ENCODE measurements around the gene GP5. TPM values are rescaled to one million over a fixed set of nuclear protein-coding genes. Genes with fewer than 3 reads are reported as not detected.

Gene GP5
- total RNA-seq, 1 experiment from 2014 or later = 0.15 TPM

DNA sequence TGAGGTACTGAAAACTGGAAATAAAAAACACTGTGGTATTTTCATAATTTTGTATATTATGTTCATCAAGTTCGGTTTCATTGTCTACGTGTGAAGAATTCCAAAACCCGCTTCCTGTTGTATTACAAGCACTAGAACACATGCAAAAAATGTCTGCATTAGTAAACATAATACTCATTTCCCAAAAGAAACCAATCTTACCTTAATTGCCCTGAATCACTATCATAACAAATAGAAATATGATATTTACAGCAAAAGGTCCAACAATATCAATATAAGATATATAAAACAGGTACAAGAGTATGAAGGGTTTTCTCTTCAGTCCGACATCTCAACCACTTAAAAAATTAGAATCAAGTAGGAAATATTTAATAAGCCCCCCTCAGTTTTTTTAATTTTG, 26.3 kb upstream of the GP5 start:
- TF ChIP-seq EZH2phosphoT487 (IDR thresholded peaks at IDR 0.05; ENCODE audit: borderline replicate concordance) (no peak), POLR2A (IDR thresholded peaks at IDR 0.05; ENCODE audit: borderline replicate concordance, extremely low read depth, insufficient read depth, insufficient read length) (no peak), EGR1 (IDR thresholded peaks at IDR 0.05; ENCODE audit: low read depth) (no peak), SP1 (IDR thresholded peaks at IDR 0.05; ENCODE audit: low read depth) (no peak), ELF1 (IDR thresholded peaks at IDR 0.05; ENCODE audit: borderline replicate concordance, low read depth) (no peak), CBX3 (IDR thresholded peaks at IDR 0.05; ENCODE audit: low read depth) (no peak), SRF (IDR thresholded peaks at IDR 0.05; ENCODE audit: low read depth) (no peak), ZFX (IDR thresholded peaks at IDR 0.05) (no peak), ZNF274 (IDR thresholded peaks at IDR 0.05; ENCODE audit: low read depth, low read length) (no peak), SIN3A (IDR thresholded peaks at IDR 0.05; ENCODE audit: low read depth) (no peak)
- TF ChIP-seq, protein P1, sequence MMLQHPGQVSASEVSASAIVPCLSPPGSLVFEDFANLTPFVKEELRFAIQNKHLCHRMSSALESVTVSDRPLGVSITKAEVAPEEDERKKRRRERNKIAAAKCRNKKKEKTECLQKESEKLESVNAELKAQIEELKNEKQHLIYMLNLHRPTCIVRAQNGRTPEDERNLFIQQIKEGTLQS (IDR thresholded peaks at IDR 0.05) = no peak
- TF ChIP-seq, protein P2, sequence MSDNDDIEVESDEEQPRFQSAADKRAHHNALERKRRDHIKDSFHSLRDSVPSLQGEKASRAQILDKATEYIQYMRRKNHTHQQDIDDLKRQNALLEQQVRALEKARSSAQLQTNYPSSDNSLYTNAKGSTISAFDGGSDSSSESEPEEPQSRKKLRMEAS (IDR thresholded peaks at IDR 0.05) = no peak
- CTCF ChIA-PET = no interaction called here
- POLR2A ChIA-PET = no interaction called here
- DNase-seq (ENCODE audit: low read depth, low spot score) = no peak
- Histone ChIP-seq H2AFZ (ENCODE audit: low read depth, low read length, poor library complexity, severe bottlenecking) (no peak overlapping the region), H3K79me2 (ENCODE audit: insufficient read depth, low read length) (peaks cover 4% of the 10 kb centered on the region; the same call in 1 of the 2 replicates), H3K9ac (ENCODE audit: low read length) (no peak overlapping the region), H4K20me1 (ENCODE audit: insufficient read depth) (0 out of 2 replicates have a peak, but pooled peaks cover 6% of the 10 kb centered on the region), H3K9me3 (ENCODE audit: control insufficient read depth in 1 of 2, insufficient read depth in 1 of 2, low read depth in 1 of 2, low read length in 2 of 2) (no peaks in the 10 kb centered on the region), H3K4me2 (ENCODE audit: low read length) (no peak overlapping the region), H3K27ac (ENCODE audit: low read depth, low read length) (no peak overlapping the region), H3K4me3 (replicated peaks in 1 of 2; ENCODE audit: low read depth in 1 of 2, low read length in 2 of 2) (no peak overlapping the region), H3K9me2 (ENCODE audit: insufficient read depth) (no peaks in the 10 kb centered on the region), H3K27me3 (ENCODE audit: insufficient read depth, low read length) (no peaks in the 10 kb centered on the region), H3K36me3 (ENCODE audit: control insufficient read depth in 1 of 2, insufficient read depth in 2 of 2, low read length in 2 of 2) (peaks cover 33 to 48% of the 10 kb centered on the region in 2 experiments), H3K4me1 (ENCODE audit: control insufficient read depth in 1 of 2, insufficient read depth in 2 of 2, low read length in 2 of 2) (no peaks in the 10 kb centered on the region)
- ATAC-seq = no peak
- no TSS peak for BruUV-seq (replicated peaks)
- RAD21 ChIA-PET (ENCODE audit: low non-redundant PET in 1 of 2, low total read pairs in 2 of 2, uncharacterized antibody in 2 of 2, unreplicated experiment in 2 of 2) = no interaction called here
- intact Hi-C loops (cut with micrococcal nuclease) = no loop called here

DNA sequence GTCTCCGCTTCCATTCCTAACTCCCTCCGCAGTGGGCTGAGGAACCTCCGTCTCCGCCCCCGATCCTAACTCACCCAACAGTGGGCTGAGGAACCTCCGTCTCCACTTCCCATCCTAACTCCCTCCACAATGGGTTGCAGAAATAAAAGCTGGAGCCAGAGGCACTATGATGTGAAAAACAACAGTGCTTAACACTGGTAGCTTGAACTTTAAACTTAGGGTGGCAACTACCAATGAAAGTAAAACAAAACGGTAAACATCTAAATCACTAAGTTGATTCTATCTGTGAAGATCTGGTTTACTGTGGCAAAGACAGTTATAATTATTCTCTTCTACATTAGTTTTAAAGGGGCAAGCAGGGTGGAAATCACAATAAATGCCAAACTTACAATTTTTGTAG, 25.9 kb upstream of the GP5 start:
- H3K4me1 ChIP-seq (ENCODE audit: control insufficient read depth in 1 of 2, insufficient read depth in 2 of 2, low read length in 2 of 2) = no peaks in the 10 kb centered on the region
- 0 out of 2 replicates have a peak, but pooled peaks cover 6% of the 10 kb centered on the region for H4K20me1 ChIP-seq (ENCODE audit: insufficient read depth)
- RAD21 ChIA-PET (ENCODE audit: low non-redundant PET in 1 of 2, low total read pairs in 2 of 2, uncharacterized antibody in 2 of 2, unreplicated experiment in 2 of 2) = no interaction called here
- H3K36me3 ChIP-seq (ENCODE audit: control insufficient read depth in 1 of 2, insufficient read depth in 2 of 2, low read length in 2 of 2) = peaks cover 30 to 52% of the 10 kb centered on the region in 2 experiments
- H3K4me3 ChIP-seq (replicated peaks in 1 of 2; ENCODE audit: low read depth in 1 of 2, low read length in 2 of 2) = no peak overlapping the region
- POLR2A ChIA-PET = no interaction called here
- no peak for DNase-seq (ENCODE audit: low read depth, low spot score)
- peaks cover 4% of the 10 kb centered on the region; the same call in 1 of the 2 replicates for H3K79me2 ChIP-seq (ENCODE audit: insufficient read depth, low read length)
- no peak for ATAC-seq
- H2AFZ ChIP-seq (ENCODE audit: low read depth, low read length, poor library complexity, severe bottlenecking) = no peak overlapping the region
- intact Hi-C loops (cut with micrococcal nuclease) = no loop called here
- no peaks in the 10 kb centered on the region for H3K9me3 ChIP-seq (ENCODE audit: control insufficient read depth in 1 of 2, insufficient read depth in 1 of 2, low read depth in 1 of 2, low read length in 2 of 2)
- CTCF ChIA-PET = no interaction called here
- no TSS peak for BruUV-seq (replicated peaks)
- no peak overlapping the region for H3K9ac ChIP-seq (ENCODE audit: low read length)
- H3K27me3 ChIP-seq (ENCODE audit: insufficient read depth, low read length) = no peaks in the 10 kb centered on the region
- no peak overlapping the region for H3K4me2 ChIP-seq (ENCODE audit: low read length)
- no peak overlapping the region for H3K27ac ChIP-seq (ENCODE audit: low read depth, low read length)
- H3K9me2 ChIP-seq (ENCODE audit: insufficient read depth) = no peaks in the 10 kb centered on the region
- no peak for TF ChIP-seq YY1 (IDR thresholded peaks at IDR 0.05; ENCODE audit: extremely low read depth, insufficient replicate concordance, low read depth, low read length)
- TF ChIP-seq CEBPB (IDR thresholded peaks at IDR 0.05; ENCODE audit: low read depth) = no peak
- TF ChIP-seq POLR2A (IDR thresholded peaks at IDR 0.05; ENCODE audit: borderline replicate concordance, extremely low read depth, insufficient read depth, insufficient read length) = no peak
- TF ChIP-seq, protein P3, sequence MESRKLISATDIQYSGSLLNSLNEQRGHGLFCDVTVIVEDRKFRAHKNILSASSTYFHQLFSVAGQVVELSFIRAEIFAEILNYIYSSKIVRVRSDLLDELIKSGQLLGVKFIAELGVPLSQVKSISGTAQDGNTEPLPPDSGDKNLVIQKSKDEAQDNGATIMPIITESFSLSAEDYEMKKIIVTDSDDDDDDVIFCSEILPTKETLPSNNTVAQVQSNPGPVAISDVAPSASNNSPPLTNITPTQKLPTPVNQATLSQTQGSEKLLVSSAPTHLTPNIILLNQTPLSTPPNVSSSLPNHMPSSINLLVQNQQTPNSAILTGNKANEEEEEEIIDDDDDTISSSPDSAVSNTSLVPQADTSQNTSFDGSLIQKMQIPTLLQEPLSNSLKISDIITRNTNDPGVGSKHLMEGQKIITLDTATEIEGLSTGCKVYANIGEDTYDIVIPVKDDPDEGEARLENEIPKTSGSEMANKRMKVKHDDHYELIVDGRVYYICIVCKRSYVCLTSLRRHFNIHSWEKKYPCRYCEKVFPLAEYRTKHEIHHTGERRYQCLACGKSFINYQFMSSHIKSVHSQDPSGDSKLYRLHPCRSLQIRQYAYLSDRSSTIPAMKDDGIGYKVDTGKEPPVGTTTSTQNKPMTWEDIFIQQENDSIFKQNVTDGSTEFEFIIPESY (IDR thresholded peaks at IDR 0.05; ENCODE audit: extremely low read depth, insufficient replicate concordance, low read length) = no peak
- no peak for TF ChIP-seq SIN3A (IDR thresholded peaks at IDR 0.05; ENCODE audit: low read depth)
- TF ChIP-seq ZFX (IDR thresholded peaks at IDR 0.05) = no peak
- TF ChIP-seq JUND (IDR thresholded peaks at IDR 0.05) = no peak
- TF ChIP-seq EZH2 (IDR thresholded peaks at IDR 0.05) = no peak
- no peak for TF ChIP-seq EGR1 (IDR thresholded peaks at IDR 0.05; ENCODE audit: low read depth)
- TF ChIP-seq CBX3 (IDR thresholded peaks at IDR 0.05; ENCODE audit: low read depth) = no peak
